ENCODE results near the gene NCR3LG1. TPM values are rescaled to one million over a fixed set of nuclear protein-coding genes. Genes with fewer than 3 reads are reported as not detected.

The NCR3LG1 gene
- total and polyA plus RNA-seq, 9 of the 15 experiments (the other 6 are each of a cell fraction or from before 2014, with no cell fraction given): 4.1 to 39.8 (median 25.1) TPM

DNA sequence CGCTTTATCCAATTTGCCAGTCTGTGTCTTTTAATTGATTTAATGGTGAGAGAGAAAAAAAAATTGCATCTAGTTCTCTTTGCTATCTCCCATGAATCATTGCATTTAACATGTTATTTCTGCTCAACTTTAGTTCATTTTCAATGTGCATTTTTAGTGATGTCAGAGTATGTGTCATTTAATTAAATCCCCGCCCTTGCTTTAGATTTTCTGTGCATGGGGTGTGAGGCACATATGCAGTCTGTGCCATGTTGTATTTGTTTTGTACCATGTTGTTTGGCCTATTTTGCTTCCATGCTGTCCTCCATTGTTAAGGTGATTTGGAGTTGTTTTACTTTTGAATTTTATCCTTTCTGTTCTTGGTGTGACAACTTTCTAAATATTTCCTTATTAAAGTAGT is 8.3 kb upstream of the NCR3LG1 start (continued):
- TF ChIP-seq, protein P1, sequence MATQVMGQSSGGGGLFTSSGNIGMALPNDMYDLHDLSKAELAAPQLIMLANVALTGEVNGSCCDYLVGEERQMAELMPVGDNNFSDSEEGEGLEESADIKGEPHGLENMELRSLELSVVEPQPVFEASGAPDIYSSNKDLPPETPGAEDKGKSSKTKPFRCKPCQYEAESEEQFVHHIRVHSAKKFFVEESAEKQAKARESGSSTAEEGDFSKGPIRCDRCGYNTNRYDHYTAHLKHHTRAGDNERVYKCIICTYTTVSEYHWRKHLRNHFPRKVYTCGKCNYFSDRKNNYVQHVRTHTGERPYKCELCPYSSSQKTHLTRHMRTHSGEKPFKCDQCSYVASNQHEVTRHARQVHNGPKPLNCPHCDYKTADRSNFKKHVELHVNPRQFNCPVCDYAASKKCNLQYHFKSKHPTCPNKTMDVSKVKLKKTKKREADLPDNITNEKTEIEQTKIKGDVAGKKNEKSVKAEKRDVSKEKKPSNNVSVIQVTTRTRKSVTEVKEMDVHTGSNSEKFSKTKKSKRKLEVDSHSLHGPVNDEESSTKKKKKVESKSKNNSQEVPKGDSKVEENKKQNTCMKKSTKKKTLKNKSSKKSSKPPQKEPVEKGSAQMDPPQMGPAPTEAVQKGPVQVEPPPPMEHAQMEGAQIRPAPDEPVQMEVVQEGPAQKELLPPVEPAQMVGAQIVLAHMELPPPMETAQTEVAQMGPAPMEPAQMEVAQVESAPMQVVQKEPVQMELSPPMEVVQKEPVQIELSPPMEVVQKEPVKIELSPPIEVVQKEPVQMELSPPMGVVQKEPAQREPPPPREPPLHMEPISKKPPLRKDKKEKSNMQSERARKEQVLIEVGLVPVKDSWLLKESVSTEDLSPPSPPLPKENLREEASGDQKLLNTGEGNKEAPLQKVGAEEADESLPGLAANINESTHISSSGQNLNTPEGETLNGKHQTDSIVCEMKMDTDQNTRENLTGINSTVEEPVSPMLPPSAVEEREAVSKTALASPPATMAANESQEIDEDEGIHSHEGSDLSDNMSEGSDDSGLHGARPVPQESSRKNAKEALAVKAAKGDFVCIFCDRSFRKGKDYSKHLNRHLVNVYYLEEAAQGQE (IDR thresholded peaks at IDR 0.05; ENCODE audit: borderline replicate concordance): no peak
- TF ChIP-seq, protein P1 (CRISPR knock-in tag; IDR thresholded peaks at IDR 0.05; ENCODE audit: low read depth): no peak
- no peak for TF ChIP-seq ZNF408 (CRISPR knock-in tag; IDR thresholded peaks at IDR 0.05; ENCODE audit: low read depth)
- TF ChIP-seq, protein P2, sequence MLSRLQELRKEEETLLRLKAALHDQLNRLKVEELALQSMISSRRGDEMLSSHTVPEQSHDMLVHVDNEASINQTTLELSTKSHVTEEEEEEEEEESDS (CRISPR knock-in tag; IDR thresholded peaks at IDR 0.05): no peak

Measured in K562 (cell line).